Measurements from ENCODE around the gene EYS.

EYS gene

GRCh38 chr6:64310214-64310613 is 1396.8 kb downstream of the EYS start:
- ChIA-PET POLR2A (no interaction called here), CTCF (no interaction called here)
- no peak for DNase-seq (ENCODE audit: extremely low spot score)
- no peak for TF ChIP-seq CTCF (IDR thresholded peaks at IDR 0.05; ENCODE audit: control extremely low read depth, extremely low read depth, low read depth, missing control alignments)

- DNase-seq (ENCODE audit: extremely low spot score), result no peak
- no peak for TF ChIP-seq CTCF (IDR thresholded peaks at IDR 0.05; ENCODE audit: control extremely low read depth, extremely low read depth, low read depth, missing control alignments)
- CTCF ChIA-PET, result no interaction called here
- POLR2A ChIA-PET, result no interaction called here
These were observed 1405.5 kb downstream of the EYS start for GRCh38 chr6:64301307-64302236.

- TF ChIP-seq CTCF (IDR thresholded peaks at IDR 0.05; ENCODE audit: control extremely low read depth, extremely low read depth, low read depth, missing control alignments), result no peak
- CTCF ChIA-PET, result interaction anchor here (1.2 kb wide), 1 partner anchor 20 kb away, joined by 3 read pairs; no protein-coding TSS in a partner anchor
These were observed 1407.8 kb downstream of the EYS start for GRCh38 chr6:64299176-64299575.

GRCh38 chr6:64294034-64294433 is 1413.0 kb downstream of the EYS start:
- CTCF ChIA-PET, result interaction anchor here (0.7 to 1.9 kb wide), 4 partner anchors 13 to 35 kb away, joined by 3 to 4 read pairs (median 3); no protein-coding TSS in a partner anchor
- POLR2A ChIA-PET, result no interaction called here
- no peak for TF ChIP-seq CTCF (IDR thresholded peaks at IDR 0.05; ENCODE audit: control extremely low read depth, extremely low read depth, low read depth, missing control alignments)
- DNase-seq (ENCODE audit: extremely low spot score), result no peak

More at GRCh38 chr6:64299176-64299575, 1407.8 kb downstream of the EYS start:
- no peak for DNase-seq (ENCODE audit: extremely low spot score)
- POLR2A ChIA-PET, result no interaction called here

- POLR2A ChIA-PET, result no interaction called here
- no peak for DNase-seq (ENCODE audit: extremely low spot score)
- CTCF ChIA-PET, result interaction anchor here (1.9 kb wide), 1 partner anchor 36 kb away, joined by 4 read pairs; no protein-coding TSS in a partner anchor
- no peak for TF ChIP-seq CTCF (IDR thresholded peaks at IDR 0.05; ENCODE audit: control extremely low read depth, extremely low read depth, low read depth, missing control alignments)
These were observed 1413.7 kb downstream of the EYS start for GRCh38 chr6:64293298-64293697.

- ChIA-PET POLR2A (no interaction called here), CTCF (interaction anchor here (1.1 to 1.9 kb wide), 2 partner anchors 12 to 40 kb away, joined by 4 read pairs; no protein-coding TSS in a partner anchor)
- no peak for DNase-seq (ENCODE audit: extremely low spot score)
- TF ChIP-seq CTCF (IDR thresholded peaks at IDR 0.05; ENCODE audit: control extremely low read depth, extremely low read depth, low read depth, missing control alignments), result no peak
These were observed 1416.2 kb downstream of the EYS start for GRCh38 chr6:64290867-64291266.

All from GM10248 (cell line).